T-cell (primary cell): ENCODE measurements around the gene LSMEM2. TPM values are rescaled to one million over a fixed set of nuclear protein-coding genes. Genes with fewer than 3 reads are reported as not detected.
"Not testable (repeated sequence)": the region's sequence is repeated elsewhere in the genome, so short reads cannot be mapped to it uniquely, and the experiment has no call there.

Source experiments
- ATAC-seq, 4 experiments: fragments of 200-7000 bp in 3 of 4; fragments of 150-1000 bp in 1 of 4; cut with Tn5 transposase; replicated peaks in 1 of 4; 1 replicate in 3 of 4; 2 replicates in 1 of 4; pipeline ENCODE4 v1.10.0; 2021; ENCODE audit warnings: moderate library complexity in 3 of 4, mild to moderate bottlenecking in 2 of 4, moderate number of reproducible peaks in 1 of 4
- CTCF ChIA-PET, 2 donors: fragments of 300-600 bp; sonication (Branson Sonifier 250); formaldehyde crosslinking; loops; one replicate each; lab custom pipeline; 2022; ENCODE audit warnings: antibody characterized with exemption in 2 of 2; lab: Charles Lee
- POLR2A ChIA-PET, 2 donors: fragments of 300-600 bp; sonication (Branson Sonifier 250); formaldehyde crosslinking; loops; one replicate each; lab custom pipeline; 2022; ENCODE audit warnings: antibody characterized with exemption in 2 of 2; lab: Charles Lee
- DNase-seq, 35 experiments: peaks; one replicate each; pipeline versions ENCODE4 v3.0.0 to v3.0.0-alpha.2; 2013 to 2023
- H3K27ac ChIP-seq: one replicate; pipeline ENCODE4 v1.5.1; 2013; ENCODE audit warnings: low read length
- H3K27me3 ChIP-seq, 2 experiments: replicated peaks in 1 of 2; 1 replicate in 1 of 2; 2 replicates in 1 of 2; pipeline versions ENCODE4 v1.6.1 to v1.7.0; 2013; ENCODE audit warnings: low read length in 1 of 2, mixed read lengths in 1 of 2; ENCODE audit not compliant: control insufficient read depth in 2 of 2, insufficient read depth in 2 of 2; ENCODE audit errors: extremely low read depth in 1 of 2
- H3K36me3 ChIP-seq, 2 donors: 1 replicate in 1 of 2; 2 replicates in 1 of 2; pipeline versions ENCODE4 v1.6.1 to v1.7.0; 2013; ENCODE audit warnings: low read length in 1 of 2; ENCODE audit not compliant: control insufficient read depth in 2 of 2, insufficient read depth in 1 of 2; ENCODE audit errors: extremely low read depth in 1 of 2
- H3K4me1 ChIP-seq, 2 experiments: 1 replicate in 1 of 2; 2 replicates in 1 of 2; pipeline versions ENCODE4 v1.6.1 to v1.7.0; 2013; ENCODE audit warnings: low read length in 2 of 2, mixed read lengths in 1 of 2; ENCODE audit not compliant: insufficient read depth in 2 of 2, control insufficient read depth in 1 of 2; ENCODE audit errors: extremely low read depth in 1 of 2
- H3K4me3 ChIP-seq, 2 donors: 1 replicate in 1 of 2; 2 replicates in 1 of 2; pipeline versions ENCODE4 v1.5.1 to v1.7.0; 2013; ENCODE audit warnings: mild to moderate bottlenecking in 2 of 2, low read length in 1 of 2, moderate library complexity in 1 of 2; ENCODE audit not compliant: control insufficient read depth in 1 of 2; ENCODE audit errors: extremely low read depth in 1 of 2
- H3K9me3 ChIP-seq: 2 replicates; pipeline ENCODE4 v1.7.0; 2013
- H3K27ac Mint-ChIP-seq, 2 donors: one replicate each; pipeline ENCODE4 v1.8.0; 2020 to 2021; ENCODE audit warnings: mild to moderate bottlenecking in 2 of 2, mixed read lengths in 2 of 2
- H3K27me3 Mint-ChIP-seq, 2 donors: one replicate each; pipeline ENCODE4 v1.8.0; 2021 to 2022; ENCODE audit warnings: mixed read lengths in 2 of 2
- H3K36me3 Mint-ChIP-seq: one replicate; pipeline ENCODE4 v1.8.0; 2021; ENCODE audit warnings: mixed read lengths
- H3K4me1 Mint-ChIP-seq, 3 donors: one replicate each; pipeline ENCODE4 v1.8.0; 2020 to 2022; ENCODE audit warnings: mixed read lengths in 3 of 3, mild to moderate bottlenecking in 1 of 3
- H3K4me3 Mint-ChIP-seq, 3 donors: one replicate each; pipeline ENCODE4 v1.8.0; 2020 to 2022; ENCODE audit warnings: mild to moderate bottlenecking in 3 of 3, mixed read lengths in 3 of 3, moderate library complexity in 3 of 3
- H3K9me3 Mint-ChIP-seq, 3 donors: one replicate each; pipeline ENCODE4 v1.8.0; 2020 to 2022; ENCODE audit warnings: mixed read lengths in 3 of 3
- WGBS: methylation state at CpG from one replicate; pipeline ENCODE4 v1.1.5; 2013; ENCODE audit warnings: missing lambda C conversion rate; ENCODE audit not compliant: insufficient coverage; 5-methylcytosine and 5-hydroxymethylcytosine counted together
- total RNA-seq, 35 experiments: library from RNA in 6 of 35; stranded (reverse) in 6 of 35; fragments of 120-200 nt in 1 of 35; gene quantifications; one replicate each; pipeline versions ENCODE4 v1.2.1 to v1.2.4 and lab custom pipeline; 2013 to 2026

LSMEM2 gene
- total RNA-seq, 5 donors from 2014 or later (not counting 1 experiment from before 2014, with no cell fraction given): not detected

GRCh38 chr3:50312041-50312440, 33.2 kb downstream of the LSMEM2 start:
- H3K9me3 ChIP-seq, H3K4me3 ChIP-seq, CTCF ChIA-PET, H3K27me3 Mint-ChIP-seq, ATAC-seq, H3K4me3 Mint-ChIP-seq, POLR2A ChIA-PET, H3K36me3 Mint-ChIP-seq, H3K27ac ChIP-seq, H3K27me3 ChIP-seq, H3K27ac Mint-ChIP-seq, H3K36me3 ChIP-seq, DNase-seq, H3K9me3 Mint-ChIP-seq: not testable (repeated sequence)
- 80% methylated on average over 1 of the region's 32 CpGs for WGBS
- peaks cover 0 to 16% of the 10 kb centered on the region in 2 experiments for H3K4me1 ChIP-seq
- peaks cover 10 to 13% (median 13%) of the 10 kb centered on the region in 3 donors for H3K4me1 Mint-ChIP-seq

- Histone ChIP-seq H3K4me1 (peaks cover 0 to 38% of the 10 kb centered on the region in 2 experiments), H3K27ac (no peak overlapping the region), H3K4me3 (no peak overlapping the region), H3K9me3 (no peaks in the 10 kb centered on the region), H3K36me3 (no peaks in the 10 kb centered on the region), H3K27me3 (no peaks in the 10 kb centered on the region)
- H3K4me3 Mint-ChIP-seq: no peak overlapping the region
- no peak overlapping the region for H3K27ac Mint-ChIP-seq
- no peaks in the 10 kb centered on the region for H3K36me3 Mint-ChIP-seq
- DNase-seq (no peak), ATAC-seq (no peak)
- 93% methylated on average over 3 of the region's 3 CpGs for whole genome bisulfite sequencing
- ChIA-PET POLR2A (no interaction called here), CTCF (interaction anchor here in 1 of 2 donors (0.6 kb wide), 1 partner anchor 723 kb away, joined by 4 read pairs; no protein-coding TSS in a partner anchor)
- H3K9me3 Mint-ChIP-seq: no peaks in the 10 kb centered on the region
- no peaks in the 10 kb centered on the region for H3K27me3 Mint-ChIP-seq
- H3K4me1 Mint-ChIP-seq: peaks cover 12 to 32% (median 24%) of the 10 kb centered on the region in 3 donors
Observed at GRCh38 chr3:50314342-50314741, 35.5 kb downstream of the LSMEM2 start.

GRCh38 chr3:50314816-50315215, 35.9 kb downstream of the LSMEM2 start:
- H3K27ac ChIP-seq: no peak overlapping the region
- H3K36me3 ChIP-seq: no peaks in the 10 kb centered on the region
- ChIA-PET POLR2A (interaction anchor here in 1 of 2 donors (0.6 kb wide), 1 partner anchor 535 kb away, joined by 3 read pairs; no protein-coding TSS in a partner anchor), CTCF (no interaction called here)
- ATAC-seq (no peak), DNase-seq (no peak)
- H3K27me3 ChIP-seq: no peaks in the 10 kb centered on the region
- no peak overlapping the region for H3K4me3 Mint-ChIP-seq
- H3K27ac Mint-ChIP-seq: peak overlapping the region in 1 of 2 donors; percentile 76
- H3K4me1 Mint-ChIP-seq: peaks cover 16 to 37% (median 28%) of the 10 kb centered on the region in 3 donors
- H3K9me3 Mint-ChIP-seq: no peaks in the 10 kb centered on the region
- H3K27me3 Mint-ChIP-seq: no peaks in the 10 kb centered on the region
- no peak overlapping the region for H3K4me3 ChIP-seq
- WGBS: 100% methylated on average over 3 of the region's 4 CpGs
- peaks cover 0 to 42% of the 10 kb centered on the region in 2 experiments for H3K4me1 ChIP-seq
- H3K9me3 ChIP-seq: no peaks in the 10 kb centered on the region
- H3K36me3 Mint-ChIP-seq: no peaks in the 10 kb centered on the region

- H3K27ac Mint-ChIP-seq: peak overlapping the region; percentile 92 to 95
- peak; percentile 26 to 69 (median 62) for ATAC-seq
- ChIA-PET POLR2A (no interaction called here), CTCF (interaction anchor here in 1 of 2 donors (1.8 kb wide), 1 partner anchor 17 kb away, joined by 7 read pairs; the partner anchor contains the start of genes HYAL3 and NAA80)
- peak overlapping the region in 1 of 2 donors; percentile 19 for H3K4me3 ChIP-seq
- H3K9me3 ChIP-seq: no peaks in the 10 kb centered on the region
- peak overlapping the region; percentile 63 for H3K27ac ChIP-seq
- no peaks in the 10 kb centered on the region for H3K36me3 ChIP-seq
- H3K9me3 Mint-ChIP-seq: no peaks in the 10 kb centered on the region
- H3K27me3 ChIP-seq: no peaks in the 10 kb centered on the region
- peak overlapping the region; percentile 55 to 69 (median 61) for H3K4me3 Mint-ChIP-seq
- H3K4me1 Mint-ChIP-seq: peaks cover 26 to 46% (median 37%) of the 10 kb centered on the region in 3 donors
- H3K4me1 ChIP-seq: peaks cover 5 to 57% of the 10 kb centered on the region in 2 experiments
- peak in 33 of 35 experiments; percentile 25 to 77 (median 52) for DNase-seq
- H3K36me3 Mint-ChIP-seq: no peaks in the 10 kb centered on the region
- H3K27me3 Mint-ChIP-seq: no peaks in the 10 kb centered on the region
- WGBS: 33% methylated on average over 3 of the region's 9 CpGs
Observed at GRCh38 chr3:50316657-50317242, 37.9 kb downstream of the LSMEM2 start.

GRCh38 chr3:50317300-50317699, 38.4 kb downstream of the LSMEM2 start:
- Mint-ChIP-seq H3K27ac (peak overlapping the region; percentile 92 to 95), H3K4me3 (no peak overlapping the region), H3K4me1 (peaks cover 26 to 46% (median 37%) of the 10 kb centered on the region in 3 donors), H3K36me3 (no peaks in the 10 kb centered on the region), H3K9me3 (no peaks in the 10 kb centered on the region), H3K27me3 (no peaks in the 10 kb centered on the region)
- no peaks in the 10 kb centered on the region for H3K36me3 ChIP-seq
- H3K4me1 ChIP-seq: peaks cover 6 to 63% of the 10 kb centered on the region in 2 experiments
- WGBS: 79% methylated on average over 3 of the region's 6 CpGs
- DNase-seq (no peak), ATAC-seq (no peak)
- H3K27me3 ChIP-seq: no peaks in the 10 kb centered on the region
- peak overlapping the region; percentile 63 for H3K27ac ChIP-seq
- ChIA-PET POLR2A (interaction anchor here in 1 of 2 donors (0.6 kb wide), 1 partner anchor 10 kb away, joined by 3 read pairs; no protein-coding TSS in a partner anchor), CTCF (interaction anchor here in 1 of 2 donors (1.8 kb wide), 1 partner anchor 18 kb away, joined by 7 read pairs; the partner anchor contains the start of genes HYAL3 and NAA80)
- H3K4me3 ChIP-seq: peak overlapping the region in 1 of 2 donors; percentile 19
- no peaks in the 10 kb centered on the region for H3K9me3 ChIP-seq

- H3K9me3 Mint-ChIP-seq: no peaks in the 10 kb centered on the region
- 92% methylated on average over 10 of the region's 11 CpGs for WGBS
- ATAC-seq (no peak), DNase-seq (no peak)
- POLR2A ChIA-PET: interaction anchor here in 1 of 2 donors (0.6 kb wide), 1 partner anchor 11 kb away, joined by 3 read pairs; no protein-coding TSS in a partner anchor
- H3K36me3 Mint-ChIP-seq: no peaks in the 10 kb centered on the region
- peaks cover 26 to 52% (median 37%) of the 10 kb centered on the region in 3 donors for H3K4me1 Mint-ChIP-seq
- H3K27ac ChIP-seq: no peak overlapping the region
- CTCF ChIA-PET: interaction anchor here in 1 of 2 donors (0.7 to 1.8 kb wide), 2 partner anchors 19 kb away, joined by 3 to 7 read pairs; partner anchors contain the start of genes HYAL3 and NAA80
- H3K4me3 Mint-ChIP-seq: no peak overlapping the region
- H3K36me3 ChIP-seq: no peaks in the 10 kb centered on the region
- H3K4me1 ChIP-seq: peaks cover 6 to 68% of the 10 kb centered on the region in 2 experiments
- no peaks in the 10 kb centered on the region for H3K27me3 ChIP-seq
- no peaks in the 10 kb centered on the region for H3K27me3 Mint-ChIP-seq
- no peak overlapping the region for H3K27ac Mint-ChIP-seq
- H3K9me3 ChIP-seq: no peaks in the 10 kb centered on the region
- H3K4me3 ChIP-seq: no peak overlapping the region
Observed at GRCh38 chr3:50318163-50318562, 39.3 kb downstream of the LSMEM2 start.
